K562 (cell line): ENCODE measurements around the gene TUBB1. TPM values are rescaled to one million over a fixed set of nuclear protein-coding genes. Genes with fewer than 3 reads are reported as not detected.

Experiments used
- ATAC-seq: fragments of 200-7000 bp; cut with Tn5 transposase; 3 replicates; pipeline ENCODE4 v1.9.1; 2020; ENCODE audit warnings: moderate library complexity
- BruUV-seq: library from RNA; stranded (reverse); fragments of 400-500 nt; replicated peaks from 2 replicates; lab custom pipeline; 2021; lab: Mats Ljungman, UMichigan
- CTCF ChIA-PET: fragments of 300-600 bp; formaldehyde crosslinking; extraction: SDS; loops from one replicate; lab custom pipeline; 2021; ENCODE audit warnings: low intra/inter-chr PET ratio; lab: Yijun Ruan, JAX
- POLR2A ChIA-PET: fragments of 300-600, 350-650 bp; sonication (Branson Sonifier 250); formaldehyde crosslinking; extraction: SDS; loops from one replicate; lab custom pipeline; 2021; ENCODE audit warnings: antibody characterized with exemption, inconsistent platforms; lab: Yijun Ruan, JAX
- DNase-seq, 4 experiments: peaks; one replicate each; pipeline versions ENCODE4 v3.0.0 to v3.0.0-alpha.2; 2011 to 2018; ENCODE audit warnings: low spot score in 3 of 4, mixed read lengths in 3 of 4; ENCODE audit errors: extremely low read depth in 1 of 4
- FAIRE-seq: peaks from 2 replicates; lab custom pipeline; 2011; peaks lifted over from hg19 to GRCh38; lab: Jason Lieb, UNC
- H2AFZ ChIP-seq: 2 replicates; pipeline ENCODE4 v1.6.0; 2011; ENCODE audit warnings: low read depth, low read length, control low read depth, inconsistent platforms
- H3K27ac ChIP-seq: fragments of 200-600 bp; 3 replicates; pipeline ENCODE4 v1.8.0; 2011; ENCODE audit warnings: low read depth, mild to moderate bottlenecking, control low read depth, inconsistent platforms, low read length, moderate library complexity, mixed read lengths; ENCODE audit errors: extremely low read depth
- H3K27me3 ChIP-seq, 2 experiments: fragments of 300-600 bp in 1 of 2; 2 replicates in 1 of 2; 3 replicates in 1 of 2; pipeline versions ENCODE4 v1.6.0 to v1.8.0; 2011; ENCODE audit warnings: inconsistent platforms in 2 of 2, low read length in 2 of 2, mild to moderate bottlenecking in 1 of 2, mixed read lengths in 1 of 2, moderate library complexity in 1 of 2; ENCODE audit not compliant: control insufficient read depth in 2 of 2, insufficient read depth in 2 of 2
- H3K36me3 ChIP-seq: fragments of 300-600 bp; 3 replicates; pipeline ENCODE4 v1.8.0; 2011; ENCODE audit warnings: mild to moderate bottlenecking, low read length, inconsistent platforms; ENCODE audit not compliant: control insufficient read depth, insufficient read depth
- H3K4me1 ChIP-seq, 2 experiments: fragments of 200-600 bp in 1 of 2; replicated peaks in 1 of 2; 2 replicates in 1 of 2; 3 replicates in 1 of 2; pipeline versions ENCODE4 v1.5.1 to v1.8.0; 2011; ENCODE audit warnings: inconsistent platforms in 2 of 2, low read length in 2 of 2, mild to moderate bottlenecking in 1 of 2, mixed read lengths in 1 of 2, moderate library complexity in 1 of 2; ENCODE audit not compliant: control insufficient read depth in 2 of 2, insufficient read depth in 2 of 2
- H3K4me2 ChIP-seq: 2 replicates; pipeline ENCODE4 v1.6.1; 2011; ENCODE audit warnings: low read length, control low read depth, inconsistent platforms, mixed read lengths; ENCODE audit not compliant: insufficient read depth
- H3K4me3 ChIP-seq: fragments of 200-600 bp; sonication (generic), shearing (Covaris generic); 2 replicates; pipeline ENCODE4 v1.5.1; 2016; ENCODE audit warnings: control low read depth, inconsistent platforms
- H3K79me2 ChIP-seq: fragments of 200-600 bp; 3 replicates; pipeline ENCODE4 v1.8.0; 2011; ENCODE audit warnings: low read length, inconsistent platforms; ENCODE audit not compliant: control insufficient read depth, insufficient read depth
- H3K9ac ChIP-seq, 2 experiments: 2 replicates each; pipeline versions ENCODE4 v1.6.0 to v1.6.1; 2011; ENCODE audit warnings: low read depth in 2 of 2, low read length in 2 of 2, control low read depth in 1 of 2, inconsistent platforms in 1 of 2, mild to moderate bottlenecking in 1 of 2, mixed read lengths in 1 of 2; ENCODE audit not compliant: insufficient read depth in 1 of 2
- H3K9me1 ChIP-seq: one replicate; pipeline ENCODE4 v1.6.0; 2011; ENCODE audit warnings: inconsistent platforms, mild to moderate bottlenecking, low read length, moderate library complexity; ENCODE audit not compliant: control insufficient read depth, insufficient read depth
- H3K9me3 ChIP-seq: replicated peaks from 2 replicates; pipeline ENCODE4 v1.5.1; 2011; ENCODE audit warnings: low read depth, low read length, inconsistent platforms; ENCODE audit not compliant: control insufficient read depth, insufficient read depth
- H4K20me1 ChIP-seq: replicated peaks from 2 replicates; pipeline ENCODE4 v1.6.1; 2011; ENCODE audit warnings: low read length, inconsistent platforms, mixed read lengths; ENCODE audit not compliant: control insufficient read depth, insufficient read depth
- MAX ChIP-seq: sonication (generic); formaldehyde crosslinking; IDR thresholded peaks from 2 replicates; pipeline ENCODE4 v1.9.0; 2022; ENCODE audit warnings: mild to moderate bottlenecking, missing genetic modification reagents
- POLR2G ChIP-seq: fragments of 200-400 bp; formaldehyde crosslinking; IDR thresholded peaks from 2 replicates; pipeline ENCODE4 v1.6.1; 2017; ENCODE audit warnings: low read depth, mild to moderate bottlenecking, antibody characterized with exemption, low read length, moderate library complexity
- RBFOX2 ChIP-seq: fragments of 200-400 bp; formaldehyde crosslinking; IDR thresholded peaks from 2 replicates; pipeline ENCODE4 v1.6.1; 2017; ENCODE audit warnings: low read depth, mild to moderate bottlenecking, low read length, moderate library complexity
- TEAD1 ChIP-seq, 2 experiments: fragments of 450-650 bp in 1 of 2; sonication (generic) in 1 of 2; formaldehyde crosslinking; IDR thresholded peaks; 2 replicates each; pipeline versions ENCODE4 v1.4.0 to v1.8.0; 2020 to 2022; ENCODE audit warnings: mild to moderate bottlenecking in 2 of 2, missing genetic modification reagents in 1 of 2
- TEAD2 ChIP-seq: fragments of 450-650 bp; IDR thresholded peaks from 2 replicates; pipeline ENCODE4 v1.6.1; 2016; ENCODE audit warnings: missing genetic modification characterization, control low read depth, missing compliant biosample characterization
- ZNF561 ChIP-seq: fragments of 450-650 bp; formaldehyde crosslinking; conservative IDR thresholded peaks from 2 replicates; pipeline ENCODE4 v1.4.0; 2020; ENCODE audit warnings: mild to moderate bottlenecking, moderate library complexity
- ZNF584 ChIP-seq: fragments of 200-800 bp; sonication (Bioruptor generic); IDR thresholded peaks from 2 replicates; pipeline ENCODE4 v1.6.1; 2016; ENCODE audit warnings: low read depth, mild to moderate bottlenecking, missing genetic modification characterization, missing compliant biosample characterization
- ZNF785 ChIP-seq: fragments of 250-450 bp; sonication (Bioruptor Pico); IDR thresholded peaks from 2 replicates; pipeline ENCODE4 v1.4.0; 2020; ENCODE audit warnings: mild to moderate bottlenecking
- WGBS: fragments of 100-300 bp; shearing (Covaris generic); methylation state at CpG from one replicate; pipeline ENCODE4 v1.1.6; 2016; ENCODE audit warnings: low coverage, mixed read lengths; ENCODE audit not compliant: insufficient coverage; ENCODE audit errors: missing lambda C conversion rate; 5-methylcytosine and 5-hydroxymethylcytosine counted together
- in situ Hi-C: fragments of 300-500 bp; cut with MboI; formaldehyde crosslinking; loops from 4 replicates; pipeline ENCODE4 v1.15.0; 2018; ENCODE audit warnings: inconsistent platforms, mixed read lengths
- intact Hi-C: fragments of 100-400 bp; cut with micrococcal nuclease; formaldehyde crosslinking; loops from 2 replicates; pipeline ENCODE4 v1.14.2; 2022
- polyA plus RNA-seq, 8 experiments: library from polyadenylated mRNA; depleted of rRNA in 4 of 8; stranded (reverse) in 5 of 8; unstranded in 3 of 8; fragments of >200 nt; fragmentation: Nextera tagmentation in 2 of 8; fragmentation: Illumina TruSeq in 1 of 8; extraction: Ambion mirVana in 2 of 8; extraction: Trizol in 1 of 8; gene quantifications; 2 replicates each; pipeline versions ENCODE4 v1.2.1 to v1.2.3, GENCODE V29; 2011 to 2014; ENCODE audit warnings: inconsistent platforms in 1 of 8, missing spikeins in 1 of 8
- total RNA-seq, 7 experiments: library from RNA; depleted of rRNA in 6 of 7; stranded (reverse); fragments of >200 nt in 6 of 7; fragmentation: Illumina TruSeq in 2 of 7; extraction: Trizol in 2 of 7; gene quantifications; 2 replicates each; pipeline versions ENCODE4 v1.2.1 to v1.2.3, GENCODE V29; 2011 to 2021; ENCODE audit warnings: low replicate concordance in 1 of 7

TUBB1 gene
- total and polyA plus RNA-seq, 9 of the 15 experiments (the other 6 are each of a cell fraction or from before 2014, with no cell fraction given): 1.5 to 3.9 (median 2.4) TPM

GRCh38 chr20:59001449-59002171 lies 17.6 kb upstream of the TUBB1 start:
- no peak for FAIRE-seq

GRCh38 chr20:59002388-59002787 lies 16.8 kb upstream of the TUBB1 start:
- ATAC-seq (no peak), FAIRE-seq (no peak), DNase-seq (no peak)
- TF ChIP-seq RBFOX2 (peak; percentile 20; the same call in 1 of the 2 replicates), ZNF785 (CRISPR knock-in tag) (no peak)
- BruUV-seq: no TSS peak
- no peak overlapping the region for H3K27ac ChIP-seq
- H3K9ac ChIP-seq: 0 out of 4 replicates have a peak overlapping the region, but pooled peaks of 1 of the 2 experiments have one; percentile 22
- peaks cover 69% of the 10 kb centered on the region for H3K36me3 ChIP-seq
- no peak overlapping the region for H3K4me3 ChIP-seq
- POLR2A ChIA-PET: no interaction called here
- peaks cover 41% of the 10 kb centered on the region for H3K79me2 ChIP-seq
- peaks cover 6% of the 10 kb centered on the region for H3K9me1 ChIP-seq
- 84% methylated on average over 8 of the region's 8 CpGs for WGBS
- H3K4me1 ChIP-seq: peaks cover 20 to 60% of the 10 kb centered on the region in 2 experiments
- H3K9me3 ChIP-seq: no peaks in the 10 kb centered on the region
- H4K20me1 ChIP-seq: peaks cover 2% of the 10 kb centered on the region
- no peaks in the 10 kb centered on the region for H3K27me3 ChIP-seq
- in situ Hi-C loops: no loop called here
- no peak overlapping the region for H2AFZ ChIP-seq
- H3K4me2 ChIP-seq: no peak overlapping the region
- CTCF ChIA-PET: no interaction called here
- intact Hi-C loops: no loop called here

More at GRCh38 chr20:59001449-59002171, 17.6 kb upstream of the TUBB1 start:
- Histone ChIP-seq H2AFZ (no peak overlapping the region), H3K4me2 (no peak overlapping the region), H3K9ac (peak overlapping the region in 1 of 2 experiments; percentile 36; a peak in 1 of 4 replicates), H3K9me1 (peaks cover 6% of the 10 kb centered on the region), H3K9me3 (no peaks in the 10 kb centered on the region), H3K4me3 (no peak overlapping the region), H3K4me1 (peaks cover 19 to 52% of the 10 kb centered on the region in 2 experiments), H3K27me3 (no peaks in the 10 kb centered on the region), H4K20me1 (peaks cover 2% of the 10 kb centered on the region), H3K79me2 (peaks cover 34% of the 10 kb centered on the region), H3K27ac (no peak overlapping the region), H3K36me3 (peaks cover 77% of the 10 kb centered on the region)
- POLR2A ChIA-PET: interaction anchor here (0.6 to 1.1 kb wide), 3 partner anchors 26 to 108 kb away, joined by 3 to 5 read pairs (median 3); no protein-coding TSS in a partner anchor
- CTCF ChIA-PET: no interaction called here
- in situ Hi-C loops: no loop called here
- intact Hi-C loops: no loop called here
- no TSS peak for BruUV-seq
- DNase-seq: no peak
- WGBS: 92% methylated on average over 21 of the region's 27 CpGs
- ATAC-seq: no peak
- TF ChIP-seq MAX: no peak
- TF ChIP-seq ZNF561 (CRISPR knock-in tag): no peak
- TF ChIP-seq TEAD1 (CRISPR knock-in tag; IDR thresholded peaks at IDR 0.05): no peak
- no peak for TF ChIP-seq TEAD2
- TF ChIP-seq ZNF584: no peak
- TF ChIP-seq POLR2G: 0 out of 2 replicates have a peak, but pooled peaks have one; percentile 28
